B cell (primary cell): Measurements from ENCODE around the gene LGI4. TPM values are rescaled to one million over a fixed set of nuclear protein-coding genes. Genes with fewer than 3 reads are reported as not detected.

Source experiments
- ATAC-seq: fragments of 200-7000 bp; cut with Tn5 transposase; one replicate; pipeline ENCODE4 v1.10.0; 2021; ENCODE audit warnings: low read depth, mild to moderate bottlenecking, moderate number of reproducible peaks, moderate library complexity
- CTCF ChIA-PET: fragments of 350-600 bp; sonication (Branson Sonifier 250); formaldehyde crosslinking; loops from one replicate; lab custom pipeline; 2021; ENCODE audit warnings: antibody characterized with exemption, inconsistent platforms; lab: Charles Lee
- POLR2A ChIA-PET: fragments of 350-600 bp; sonication (Branson Sonifier 250); formaldehyde crosslinking; loops from one replicate; lab custom pipeline; 2021; ENCODE audit warnings: antibody characterized with exemption; lab: Charles Lee
- DNase-seq: peaks from one replicate; pipeline ENCODE4 v3.0.0; 2013
- H2AFZ ChIP-seq: 2 replicates; pipeline ENCODE4 v1.6.1; 2012; ENCODE audit warnings: mild to moderate bottlenecking, low read depth, low read length; ENCODE audit not compliant: insufficient read depth, poor library complexity, severe bottlenecking
- H3K27ac ChIP-seq, 2 donors: 1 replicate in 1 of 2; 2 replicates in 1 of 2; pipeline ENCODE4 v1.5.1; 2012 to 2013; ENCODE audit warnings: low read length in 2 of 2, mild to moderate bottlenecking in 2 of 2, moderate library complexity in 1 of 2
- H3K27me3 ChIP-seq, 4 experiments: fragments of 200-600 bp in 1 of 4; sonication (generic) in 1 of 4; replicated peaks in 1 of 4; 1 replicate in 2 of 4; 2 replicates in 2 of 4; pipeline versions ENCODE4 v1.6.1 to v1.7.0; 2013 to 2016; ENCODE audit warnings: low read length in 3 of 4, mild to moderate bottlenecking in 2 of 4, mixed read lengths in 1 of 4, moderate library complexity in 1 of 4; ENCODE audit not compliant: insufficient read depth in 4 of 4, control insufficient read depth in 3 of 4; ENCODE audit errors: control extremely low read depth in 1 of 4
- H3K36me3 ChIP-seq, 2 experiments: replicated peaks in 1 of 2; 1 replicate in 1 of 2; 2 replicates in 1 of 2; pipeline versions ENCODE4 v1.6.1 to v1.7.1; 2013; ENCODE audit warnings: low read length in 1 of 2; ENCODE audit not compliant: insufficient read depth in 2 of 2, control insufficient read depth in 1 of 2; ENCODE audit errors: control extremely low read depth in 1 of 2, extremely low read depth in 1 of 2
- H3K4me1 ChIP-seq, 2 donors: fragments of 200-600 bp in 1 of 2; sonication (generic) in 1 of 2; 1 replicate in 1 of 2; 2 replicates in 1 of 2; pipeline versions ENCODE4 v1.5.1 to v1.6.1; 2013 to 2017; ENCODE audit warnings: low read length in 2 of 2; ENCODE audit not compliant: control insufficient read depth in 2 of 2, insufficient read depth in 2 of 2
- H3K4me2 ChIP-seq: replicated peaks from 2 replicates; pipeline ENCODE3; 2012; ENCODE audit warnings: mild to moderate bottlenecking, low read depth, low read length; ENCODE audit not compliant: poor library complexity, severe bottlenecking
- H3K4me3 ChIP-seq, 5 experiments: fragments of 200-600 bp in 1 of 5; sonication (generic) in 1 of 5; 1 replicate in 3 of 5; 2 replicates in 2 of 5; pipeline versions ENCODE4 v1.5.1 to v1.7.0; 2011 to 2016; ENCODE audit warnings: low read length in 4 of 5, mild to moderate bottlenecking in 4 of 5, low read depth in 2 of 5, control low read depth in 1 of 5, moderate library complexity in 1 of 5; ENCODE audit not compliant: insufficient read depth in 1 of 5; ENCODE audit errors: control extremely low read depth in 1 of 5, extremely low read depth in 1 of 5
- H3K79me2 ChIP-seq: fragments of 200-600 bp; sonication (generic); one replicate; pipeline ENCODE4 v1.6.0; 2016; ENCODE audit warnings: low read length; ENCODE audit not compliant: control insufficient read depth, insufficient read depth
- H3K9ac ChIP-seq: fragments of 200-600 bp; sonication (generic); 2 replicates; pipeline ENCODE4 v1.6.1; 2017; ENCODE audit warnings: mild to moderate bottlenecking, low read length, moderate library complexity
- H3K9me3 ChIP-seq, 3 donors: one replicate each; pipeline versions ENCODE4 v1.6.1 to v1.7.1; 2013; ENCODE audit warnings: low read length in 2 of 3; ENCODE audit not compliant: control insufficient read depth in 2 of 3, insufficient read depth in 1 of 3; ENCODE audit errors: control extremely low read depth in 1 of 3
- H4K20me1 ChIP-seq: 2 replicates; pipeline ENCODE4 v1.6.0; 2012; ENCODE audit warnings: mild to moderate bottlenecking, low read length; ENCODE audit not compliant: insufficient read depth, control insufficient read depth, poor library complexity, severe bottlenecking
- H3K27ac Mint-ChIP-seq: one replicate; pipeline ENCODE4 v1.8.0; 2021; ENCODE audit warnings: mixed read lengths
- H3K27me3 Mint-ChIP-seq: one replicate; pipeline ENCODE4 v1.8.0; 2021; ENCODE audit warnings: mixed read lengths
- H3K4me1 Mint-ChIP-seq: one replicate; pipeline ENCODE4 v1.8.0; 2021; ENCODE audit warnings: mixed read lengths
- H3K4me3 Mint-ChIP-seq: one replicate; pipeline ENCODE4 v1.8.0; 2021; ENCODE audit warnings: mixed read lengths
- H3K9me3 Mint-ChIP-seq: one replicate; pipeline ENCODE4 v1.8.0; 2022; ENCODE audit warnings: mixed read lengths; ENCODE audit not compliant: insufficient read depth
- EZH2 ChIP-seq: IDR thresholded peaks from 2 replicates; pipeline ENCODE4 v1.6.1; 2012; ENCODE audit warnings: borderline replicate concordance, low read depth, mild to moderate bottlenecking, moderate library complexity, low read length; ENCODE audit not compliant: insufficient read depth, poor library complexity, severe bottlenecking
- WGBS: methylation state at CpG from one replicate; pipeline ENCODE4 v1.1.5; 2013; ENCODE audit warnings: missing lambda C conversion rate; ENCODE audit not compliant: insufficient coverage; 5-methylcytosine and 5-hydroxymethylcytosine counted together
- intact Hi-C: fragments of 100-400 bp; cut with micrococcal nuclease; formaldehyde crosslinking; loops from one replicate; pipeline ENCODE4 v1.10.0; 2022
- polyA plus RNA-seq: library from polyadenylated mRNA; depleted of rRNA; stranded (reverse); fragments of >200 nt; gene quantifications from 2 replicates; pipeline ENCODE4 v1.2.3, GENCODE V29; 2012
- total RNA-seq, 2 donors: library from RNA; stranded (reverse); fragments of 120-200 nt in 1 of 2; gene quantifications; 1 replicate in 1 of 2; 2 replicates in 1 of 2; pipeline versions ENCODE4 v1.2.3 to v1.2.4, GENCODE V29; 2013 to 2022
- TF ChIP-seq, protein P1 (sequence below): fragments of 200-600 bp; IDR thresholded peaks from one replicate; pipeline ENCODE4 v1.8.0; 2022; ENCODE audit warnings: antibody characterized with exemption, mild to moderate bottlenecking

The LGI4 gene
- total and polyA plus RNA-seq, 2 donors (not counting 1 experiment from before 2014, with no cell fraction given): 0.40 to 0.59 TPM

DNA sequence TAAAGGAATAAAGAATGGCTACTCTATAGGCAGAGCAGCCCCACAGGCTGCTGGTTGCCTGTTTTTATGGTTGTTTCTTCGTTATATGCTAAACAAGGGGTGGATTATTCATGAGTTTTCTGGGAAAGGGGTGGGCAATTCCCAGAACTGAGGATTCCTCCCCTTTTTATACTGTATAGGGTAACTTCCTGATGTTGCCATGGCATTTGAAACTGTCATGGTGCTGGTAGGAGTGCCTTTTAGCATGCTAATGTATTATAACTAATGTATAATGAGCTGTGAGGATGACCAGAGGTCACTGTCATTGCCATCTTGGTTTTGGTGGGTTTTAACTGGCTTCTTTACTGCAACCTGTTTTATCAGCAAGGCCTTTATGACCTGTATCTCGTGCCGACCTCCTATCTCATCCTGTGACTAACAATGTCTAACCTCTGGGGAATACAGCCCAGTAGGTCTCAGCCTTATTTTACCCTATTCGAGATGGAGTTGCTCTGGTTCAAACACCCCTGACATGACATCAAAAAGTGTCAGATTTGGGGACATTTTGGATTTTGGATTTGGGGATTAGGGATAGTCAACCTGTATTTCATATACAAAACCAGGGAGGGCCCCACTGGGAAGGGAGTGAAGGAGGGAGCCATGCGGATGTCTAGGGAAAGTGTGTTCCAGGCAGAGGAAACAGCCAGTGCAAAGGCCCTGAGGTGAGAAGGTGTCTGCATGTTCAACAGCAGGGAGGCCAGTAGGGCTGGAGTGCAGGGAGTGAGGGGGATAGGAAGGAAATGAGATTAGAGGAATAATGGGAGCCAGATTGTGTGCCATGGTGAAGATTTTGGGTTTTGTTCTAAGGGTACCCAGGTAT, 30.6 kb upstream of the LGI4 start:
- TF ChIP-seq EZH2: no peak
- TF ChIP-seq, protein P1, sequence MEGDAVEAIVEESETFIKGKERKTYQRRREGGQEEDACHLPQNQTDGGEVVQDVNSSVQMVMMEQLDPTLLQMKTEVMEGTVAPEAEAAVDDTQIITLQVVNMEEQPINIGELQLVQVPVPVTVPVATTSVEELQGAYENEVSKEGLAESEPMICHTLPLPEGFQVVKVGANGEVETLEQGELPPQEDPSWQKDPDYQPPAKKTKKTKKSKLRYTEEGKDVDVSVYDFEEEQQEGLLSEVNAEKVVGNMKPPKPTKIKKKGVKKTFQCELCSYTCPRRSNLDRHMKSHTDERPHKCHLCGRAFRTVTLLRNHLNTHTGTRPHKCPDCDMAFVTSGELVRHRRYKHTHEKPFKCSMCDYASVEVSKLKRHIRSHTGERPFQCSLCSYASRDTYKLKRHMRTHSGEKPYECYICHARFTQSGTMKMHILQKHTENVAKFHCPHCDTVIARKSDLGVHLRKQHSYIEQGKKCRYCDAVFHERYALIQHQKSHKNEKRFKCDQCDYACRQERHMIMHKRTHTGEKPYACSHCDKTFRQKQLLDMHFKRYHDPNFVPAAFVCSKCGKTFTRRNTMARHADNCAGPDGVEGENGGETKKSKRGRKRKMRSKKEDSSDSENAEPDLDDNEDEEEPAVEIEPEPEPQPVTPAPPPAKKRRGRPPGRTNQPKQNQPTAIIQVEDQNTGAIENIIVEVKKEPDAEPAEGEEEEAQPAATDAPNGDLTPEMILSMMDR: no peak
- Mint-ChIP-seq H3K9me3 (no peaks in the 10 kb centered on the region), H3K27ac (peak overlapping the region; percentile 92), H3K27me3 (no peaks in the 10 kb centered on the region), H3K4me1 (peaks cover 31% of the 10 kb centered on the region), H3K4me3 (no peak overlapping the region)
- Histone ChIP-seq H3K27ac (peak overlapping the region; percentile 27 to 74), H3K36me3 (peaks cover 5 to 89% of the 10 kb centered on the region in 2 experiments), H3K27me3 (no peaks in the 10 kb centered on the region), H3K9me3 (peaks cover 0 to 18% (median 7%) of the 10 kb centered on the region in 3 donors), H2AFZ (no peak overlapping the region), H3K9ac (no peak overlapping the region), H3K4me3 (no peak overlapping the region), H3K4me1 (peaks cover 19 to 25% of the 10 kb centered on the region in 2 donors), H3K4me2 (no peak overlapping the region), H4K20me1 (peaks cover 23% of the 10 kb centered on the region), H3K79me2 (peaks cover 4% of the 10 kb centered on the region)
- intact Hi-C loops: no loop called here
- ATAC-seq (no peak), DNase-seq (no peak)
- WGBS: 100% methylated on average over 1 of the region's 5 CpGs
- ChIA-PET POLR2A (no interaction called here), CTCF (no interaction called here)

GRCh38 chr19:35164418-35164817, 29.6 kb upstream of the LGI4 start:
- Histone ChIP-seq H3K4me1 (peaks cover 19 to 25% of the 10 kb centered on the region in 2 donors), H3K9ac (no peak overlapping the region)

More at GRCh38 chr19:35164418-35164817, 29.6 kb upstream of the LGI4 start:
- H3K9me3 Mint-ChIP-seq: no peaks in the 10 kb centered on the region
- H3K27ac Mint-ChIP-seq: peak overlapping the region; percentile 50
- no peak for TF ChIP-seq EZH2
- TF ChIP-seq, protein P1: no peak
- Histone ChIP-seq H3K4me2 (no peak overlapping the region), H3K4me3 (no peak overlapping the region), H3K79me2 (peaks cover 4% of the 10 kb centered on the region), H2AFZ (no peak overlapping the region), H3K9me3 (peaks cover 0 to 18% (median 7%) of the 10 kb centered on the region in 3 donors), H3K27ac (no peak overlapping the region), H4K20me1 (peaks cover 23% of the 10 kb centered on the region), H3K27me3 (no peaks in the 10 kb centered on the region), H3K36me3 (peaks cover 5 to 95% of the 10 kb centered on the region in 2 experiments)
- POLR2A ChIA-PET: no interaction called here
- intact Hi-C loops: no loop called here
- no peaks in the 10 kb centered on the region for H3K27me3 Mint-ChIP-seq
- no CpG with 5 or more reads among the region's 2 CpGs for WGBS
- H3K4me1 Mint-ChIP-seq: peaks cover 33% of the 10 kb centered on the region
- ATAC-seq: no peak
- no peak overlapping the region for H3K4me3 Mint-ChIP-seq
- DNase-seq: no peak
- CTCF ChIA-PET: interaction anchor here (1.2 kb wide), 1 partner anchor 23 kb away, joined by 5 read pairs; no protein-coding TSS in a partner anchor
